Measurements from ENCODE around the gene PLEKHG4.

Gene PLEKHG4

DNA sequence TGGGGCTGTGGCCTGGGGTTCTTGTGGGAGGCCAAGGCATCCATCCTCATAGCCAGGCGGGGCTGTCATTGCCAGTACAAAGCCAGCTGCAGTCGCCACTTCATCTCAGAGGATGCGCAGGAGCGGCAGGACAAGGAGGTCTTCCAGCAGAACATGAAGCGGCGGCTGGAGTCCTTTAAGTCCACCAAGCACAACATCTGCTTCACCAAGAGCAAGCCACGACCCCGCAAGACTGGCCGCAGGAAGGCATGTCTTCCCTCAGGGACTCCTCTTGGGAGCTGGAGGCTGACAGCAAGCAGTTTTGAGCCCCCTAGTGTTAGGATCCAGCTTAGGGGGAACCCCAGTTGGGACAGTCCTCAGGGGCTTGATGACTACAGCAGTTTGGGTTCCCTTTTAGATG lies 15.1 kb upstream of the PLEKHG4 start:
- no peak for DNase-seq

- no peak for DNase-seq
Measured at GRCh38 chr16:67264866-67265265, 14.5 kb upstream of the PLEKHG4 start.

GRCh38 chr16:67265834-67266233 lies 13.5 kb upstream of the PLEKHG4 start:
- no peak for DNase-seq

GRCh38 chr16:67268136-67268579 lies 11.2 kb upstream of the PLEKHG4 start:
- DNase-seq = no peak

- DNase-seq = no peak
Measured at GRCh38 chr16:67269766-67270165, 9.6 kb upstream of the PLEKHG4 start.

DNA sequence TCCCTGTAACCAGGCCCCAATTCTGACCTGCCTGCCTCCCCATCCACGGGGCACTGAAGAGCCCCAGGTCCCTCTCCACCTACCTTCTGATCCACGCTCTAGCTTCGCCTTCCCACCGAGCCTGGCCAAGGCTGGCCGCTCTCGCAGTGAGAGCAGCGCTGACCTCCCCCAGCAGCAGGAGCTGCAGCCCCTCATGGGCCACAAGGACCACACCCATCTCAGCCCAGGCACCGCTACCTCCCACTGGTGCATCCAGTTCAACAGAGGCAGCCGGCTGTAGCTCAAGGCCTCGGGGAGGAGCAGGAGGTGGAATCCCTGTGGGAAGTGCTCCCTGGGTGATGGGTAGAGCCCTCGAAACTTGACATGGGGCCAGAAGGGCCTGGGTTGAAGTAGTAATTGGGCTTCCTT lies 8.4 kb upstream of the PLEKHG4 start:
- no peak for DNase-seq

- no peak for DNase-seq
Measured at GRCh38 chr16:67271446-67271845, 7.9 kb upstream of the PLEKHG4 start.

DNA sequence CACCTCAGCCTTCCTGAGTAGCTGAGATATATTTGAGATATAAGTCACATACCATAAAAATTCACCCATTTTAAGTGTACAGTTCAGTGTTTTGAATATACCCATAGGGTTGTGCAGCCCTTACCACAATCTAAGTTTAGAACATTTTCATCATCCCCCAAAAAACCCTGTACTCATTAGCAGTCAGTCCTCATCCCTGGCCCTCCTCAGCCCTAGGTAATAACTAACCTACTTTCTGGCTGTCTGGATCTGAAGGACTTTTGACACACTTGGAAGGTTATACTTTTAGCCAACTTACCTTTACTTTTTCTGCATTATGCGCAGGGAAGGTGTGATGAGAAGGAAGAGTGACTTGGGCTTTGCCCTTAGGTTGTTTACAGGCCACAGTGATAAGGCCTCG lies 4.0 kb upstream of the PLEKHG4 start:
- DNase-seq = no peak

DNA sequence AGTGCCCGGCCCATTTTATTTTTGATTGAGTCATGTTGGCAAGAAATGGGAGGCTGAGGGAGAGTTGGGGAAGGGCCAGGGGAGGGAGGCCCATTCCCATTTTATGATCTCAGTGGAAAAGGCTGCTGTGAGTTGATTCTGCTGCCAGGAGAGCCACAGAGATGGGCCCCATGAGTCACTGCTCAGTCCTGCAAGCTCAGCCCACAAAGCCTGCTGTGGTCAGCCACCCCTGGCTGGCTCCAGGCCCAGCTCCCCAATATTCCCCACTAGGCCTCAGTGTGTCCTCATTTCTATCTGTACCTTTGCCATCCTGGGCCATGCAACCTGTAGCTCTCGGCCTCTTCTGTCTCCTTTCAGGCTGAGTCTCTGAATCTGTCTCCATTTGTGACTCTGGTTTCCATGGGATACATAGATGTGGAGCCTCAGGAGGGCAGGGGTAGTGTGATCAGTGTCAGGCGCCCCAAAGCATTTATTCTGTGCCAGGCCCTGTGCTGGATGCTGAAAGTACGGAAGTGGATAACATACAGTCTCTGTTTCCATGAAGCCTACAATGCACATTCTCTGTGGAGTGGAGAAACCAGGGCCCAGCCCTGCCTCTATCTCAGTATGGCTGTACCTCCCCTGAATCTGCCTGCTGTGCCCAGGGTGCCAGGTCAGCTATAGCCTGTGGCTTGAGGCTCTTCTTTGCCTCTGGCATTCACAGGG lies 1.9 kb upstream of the PLEKHG4 start:
- no peak for DNase-seq

DNA sequence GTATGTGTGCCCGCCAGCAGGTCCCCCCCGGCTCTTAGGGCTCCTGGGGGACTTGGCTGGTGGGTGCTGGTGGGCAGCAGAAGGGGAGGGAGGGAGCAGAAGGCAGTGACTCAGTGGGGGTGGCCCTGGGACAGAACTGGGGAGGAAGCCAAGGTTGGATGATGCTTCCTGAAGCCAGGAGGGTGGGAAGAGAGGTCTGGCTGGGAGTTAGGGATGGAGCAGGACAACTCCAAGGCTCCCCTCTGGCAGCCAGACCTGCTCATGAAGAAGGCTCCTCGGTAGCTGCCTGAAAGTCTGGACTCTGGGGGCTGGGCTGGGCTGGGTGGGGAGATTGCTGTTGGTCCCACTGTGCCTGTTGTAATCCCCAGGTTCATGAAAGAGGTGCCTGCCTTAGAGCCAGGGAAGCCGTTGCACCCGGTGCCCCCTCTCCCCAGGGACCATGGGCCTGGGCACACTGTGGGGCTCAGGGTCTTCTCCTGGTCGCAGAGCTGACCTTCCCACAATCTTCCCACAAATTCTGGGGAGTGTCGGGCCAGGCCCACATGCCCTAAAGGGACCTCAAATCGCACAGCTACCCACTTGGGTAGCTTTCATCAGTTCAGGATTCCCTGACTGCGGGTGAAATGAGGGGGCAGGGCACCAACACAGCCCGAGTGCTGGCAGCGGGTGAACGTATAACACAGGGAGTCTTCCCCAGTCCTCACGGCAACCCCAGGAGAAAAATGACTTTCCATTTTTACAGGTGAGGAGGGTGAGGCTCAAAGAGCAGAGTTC lies 1.1 kb upstream of the PLEKHG4 start:
- no peak for DNase-seq

GRCh38 chr16:67278773-67279295 lies 498 bp upstream of the PLEKHG4 start:
- DNase-seq = no peak

DNA sequence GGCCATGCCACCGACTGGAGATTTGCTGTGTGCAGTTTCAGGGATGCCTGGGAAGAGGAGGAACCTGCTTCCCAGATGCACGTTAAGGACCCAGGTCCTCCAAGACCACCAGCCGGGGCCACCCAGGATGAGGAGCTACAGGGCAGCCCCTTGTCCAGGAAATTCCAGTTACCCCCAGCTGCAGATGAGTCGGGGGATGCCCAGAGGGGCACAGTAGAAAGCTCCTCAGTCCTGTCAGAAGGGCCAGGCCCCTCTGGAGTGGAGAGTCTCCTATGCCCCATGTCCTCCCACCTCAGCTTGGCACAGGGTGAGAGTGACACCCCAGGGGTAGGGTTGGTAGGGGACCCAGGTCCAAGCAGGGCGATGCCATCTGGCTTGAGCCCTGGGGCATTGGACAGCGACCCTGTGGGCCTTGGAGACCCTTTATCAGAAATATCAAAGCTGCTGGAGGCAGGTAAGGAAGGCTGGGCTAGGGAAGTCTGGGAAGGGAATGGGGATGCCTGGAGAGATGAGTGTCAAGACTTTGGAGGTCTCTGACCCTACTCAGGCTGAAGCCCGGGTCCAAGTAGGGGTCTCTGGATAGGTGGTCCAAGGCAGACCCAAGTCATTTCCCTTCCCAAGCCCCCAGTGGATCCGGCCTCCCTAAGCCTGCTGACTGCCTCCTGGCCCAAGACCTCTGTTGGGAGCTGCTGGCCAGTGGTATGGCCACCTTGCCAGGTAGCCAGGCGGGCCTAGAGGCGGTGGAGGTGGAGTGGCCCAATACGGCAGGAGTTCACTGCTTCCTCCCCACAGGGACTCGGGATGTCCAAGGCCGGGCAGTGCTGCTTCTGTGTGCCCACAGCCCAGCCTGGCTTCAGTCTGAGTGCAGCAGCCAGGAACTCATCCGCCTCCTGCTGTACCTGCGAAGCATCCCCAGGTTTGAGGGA lies 1.0 kb downstream of the PLEKHG4 start:
- no peak for DNase-seq

GRCh38 chr16:67281536-67282446 lies 2.5 kb downstream of the PLEKHG4 start:
- no peak for DNase-seq

DNA sequence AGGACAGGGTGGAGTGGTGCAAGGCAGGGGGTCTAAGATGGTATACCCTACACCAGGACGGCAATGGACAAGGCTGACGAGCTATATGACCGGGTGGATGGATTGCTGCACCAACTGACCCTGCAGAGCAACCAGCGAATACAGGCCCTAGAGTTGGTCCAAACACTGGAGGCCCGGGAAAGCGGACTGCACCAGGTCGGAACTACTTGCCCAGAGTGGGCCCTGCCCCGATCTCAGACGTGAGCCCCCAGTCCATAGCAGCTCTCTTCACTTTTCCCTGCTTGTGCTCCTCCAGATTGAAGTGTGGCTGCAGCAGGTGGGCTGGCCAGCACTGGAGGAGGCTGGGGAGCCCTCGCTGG lies 3.1 kb downstream of the PLEKHG4 start:
- DNase-seq = no peak

GRCh38 chr16:67283039-67283825 lies 3.9 kb downstream of the PLEKHG4 start:
- no peak for DNase-seq

DNA sequence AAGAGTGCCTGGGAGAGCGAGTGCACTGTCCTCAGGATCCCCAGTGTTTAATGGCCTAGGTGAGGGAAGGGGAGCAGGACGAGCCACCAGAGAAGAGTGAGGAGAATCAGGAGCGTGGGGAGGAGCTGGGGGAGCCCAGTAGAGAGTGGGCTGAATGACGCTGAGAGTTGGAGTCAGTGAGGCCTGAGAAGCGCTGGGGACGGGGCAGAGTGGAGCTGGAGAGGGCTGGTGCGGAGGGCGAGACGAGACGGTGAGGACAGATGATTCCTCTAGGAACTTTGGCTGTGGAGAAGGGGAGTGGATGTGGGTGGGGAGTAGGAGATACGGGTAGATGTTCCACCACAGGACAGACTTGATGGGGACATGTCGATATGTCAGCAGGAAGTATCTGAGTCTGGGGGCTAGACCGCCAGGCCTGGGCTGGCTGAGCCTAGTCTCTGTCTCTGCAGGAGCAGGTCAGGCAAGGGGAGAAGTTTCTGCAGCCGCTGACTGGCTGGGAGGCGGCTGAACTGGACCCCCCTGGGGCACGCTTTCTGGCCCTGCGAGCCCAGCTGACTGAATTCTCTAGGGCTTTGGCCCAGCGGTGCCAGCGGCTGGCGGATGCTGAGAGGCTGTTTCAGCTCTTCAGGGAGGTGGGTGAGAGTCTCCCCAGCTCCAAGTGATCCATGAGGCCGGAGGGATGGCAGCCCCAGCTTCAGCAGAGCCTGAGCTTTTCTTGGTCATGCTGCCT lies 4.7 kb downstream of the PLEKHG4 start:
- no peak for DNase-seq

GRCh38 chr16:67284699-67285646 lies 5.6 kb downstream of the PLEKHG4 start:
- DNase-seq = no peak

- no peak for DNase-seq
Measured at GRCh38 chr16:67286441-67287235, 7.3 kb downstream of the PLEKHG4 start.

Measured in NCI-H1048 (cell line).